Spleen (tissue), 7 donors: Measurements from ENCODE around the gene SAP30BP.

Experiments
- POLR2A ChIP-seq, 3 donors: fragments of 450-650 bp; IDR thresholded peaks; one replicate each; pipeline ENCODE4 v1.5.1; 2017; ENCODE audit warnings: antibody characterized with exemption in 3 of 3, mild to moderate bottlenecking in 1 of 3
- TF ChIP-seq, protein P1 (sequence below), 11 experiments: fragments of 200-600 bp in 7 of 11; fragments of 450-650 bp in 4 of 11; sonication (generic) in 4 of 11; IDR thresholded peaks in 8 of 11; conservative IDR thresholded peaks in 3 of 11; 1 replicate in 7 of 11; 2 replicates in 4 of 11; pipeline versions ENCODE4 v1.4.0 to v1.8.0; 2016 to 2021; ENCODE audit warnings: antibody characterized with exemption in 11 of 11, inconsistent platforms in 4 of 11, mild to moderate bottlenecking in 1 of 11
- donor health status: DM: no; HTN: no; CAD: no; lungs with moderate emphysema.
- donor health status: DM: no; HTN: no; CAD: no.
- donor health status: DM: no; HTN: no; CAD: no.

DNA sequence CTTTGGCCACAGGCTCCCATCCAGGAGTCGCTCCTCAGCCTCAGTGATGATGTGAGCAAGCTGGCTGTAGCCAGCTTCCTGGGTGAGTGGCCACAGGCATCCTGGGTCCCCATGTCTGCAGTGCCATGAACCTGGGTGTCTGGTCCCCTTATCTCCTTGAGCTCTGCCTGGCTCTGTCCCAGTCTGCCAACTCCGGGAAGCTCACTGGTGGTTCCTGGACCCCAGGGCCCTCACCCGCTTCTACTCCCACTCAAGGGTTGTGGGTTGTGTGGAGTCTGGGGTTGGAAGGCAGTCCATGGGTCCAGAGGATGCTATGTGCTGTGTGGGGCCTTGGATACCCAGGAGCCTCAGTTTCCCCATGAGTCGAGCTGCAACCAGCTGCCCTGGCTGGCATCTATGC is 45.6 kb upstream of the SAP30BP start:
- TF ChIP-seq, protein P1, sequence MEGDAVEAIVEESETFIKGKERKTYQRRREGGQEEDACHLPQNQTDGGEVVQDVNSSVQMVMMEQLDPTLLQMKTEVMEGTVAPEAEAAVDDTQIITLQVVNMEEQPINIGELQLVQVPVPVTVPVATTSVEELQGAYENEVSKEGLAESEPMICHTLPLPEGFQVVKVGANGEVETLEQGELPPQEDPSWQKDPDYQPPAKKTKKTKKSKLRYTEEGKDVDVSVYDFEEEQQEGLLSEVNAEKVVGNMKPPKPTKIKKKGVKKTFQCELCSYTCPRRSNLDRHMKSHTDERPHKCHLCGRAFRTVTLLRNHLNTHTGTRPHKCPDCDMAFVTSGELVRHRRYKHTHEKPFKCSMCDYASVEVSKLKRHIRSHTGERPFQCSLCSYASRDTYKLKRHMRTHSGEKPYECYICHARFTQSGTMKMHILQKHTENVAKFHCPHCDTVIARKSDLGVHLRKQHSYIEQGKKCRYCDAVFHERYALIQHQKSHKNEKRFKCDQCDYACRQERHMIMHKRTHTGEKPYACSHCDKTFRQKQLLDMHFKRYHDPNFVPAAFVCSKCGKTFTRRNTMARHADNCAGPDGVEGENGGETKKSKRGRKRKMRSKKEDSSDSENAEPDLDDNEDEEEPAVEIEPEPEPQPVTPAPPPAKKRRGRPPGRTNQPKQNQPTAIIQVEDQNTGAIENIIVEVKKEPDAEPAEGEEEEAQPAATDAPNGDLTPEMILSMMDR (IDR thresholded peaks at IDR 0.05 in 8 of 11, conservative IDR thresholded peaks at IDR 0.05 in 3 of 11) = no peak
- TF ChIP-seq POLR2A (IDR thresholded peaks at IDR 0.05) = no peak
